Measurements from ENCODE around the gene EPHA1.

EPHA1 gene

GRCh38 chr7:143408686-143409561 lies at the start of gene EPHA1:
Gene EPHA1 (minus strand): TSS chr7:143408856. CDS start chr7:143408805, 51 bp downstream.
- DNase-seq, result peak; percentile 85

- DNase-seq, result no peak
These were observed 49.6 kb upstream of the EPHA1 start for GRCh38 chr7:143458263-143458662.

- no peak for DNase-seq
These were observed 48.5 kb upstream of the EPHA1 start for GRCh38 chr7:143456992-143457793.

GRCh38 chr7:143455942-143456341 lies 47.3 kb upstream of the EPHA1 start:
- DNase-seq, result no peak

- no peak for DNase-seq
These were observed 46.8 kb upstream of the EPHA1 start for GRCh38 chr7:143455491-143455890.

- DNase-seq, result no peak
These were observed 45.5 kb upstream of the EPHA1 start for GRCh38 chr7:143454091-143454680.

- DNase-seq, result no peak
These were observed 43.8 kb upstream of the EPHA1 start for GRCh38 chr7:143452495-143452894.

GRCh38 chr7:143451746-143452145 lies 43.1 kb upstream of the EPHA1 start:
- no peak for DNase-seq

GRCh38 chr7:143451122-143451521 lies 42.5 kb upstream of the EPHA1 start:
- DNase-seq, result no peak

- DNase-seq, result no peak
These were observed 41.1 kb upstream of the EPHA1 start for GRCh38 chr7:143449793-143450192.

- DNase-seq, result no peak
These were observed 39.8 kb upstream of the EPHA1 start for GRCh38 chr7:143448429-143448828.

GRCh38 chr7:143447466-143447865 lies 38.8 kb upstream of the EPHA1 start:
- no peak for DNase-seq

- no peak for DNase-seq
These were observed 36.1 kb upstream of the EPHA1 start for GRCh38 chr7:143444785-143445184.

GRCh38 chr7:143444063-143444782 lies 35.6 kb upstream of the EPHA1 start:
- DNase-seq, result no peak

- no peak for DNase-seq
These were observed 34.5 kb upstream of the EPHA1 start, which contains the start of gene TAS2R60 for GRCh38 chr7:143443153-143443552. Gene TAS2R60 (plus strand): TSS chr7:143443453. CDS start chr7:143443453, 0 bp downstream.

- no peak for DNase-seq
These were observed 31.2 kb upstream of the EPHA1 start for GRCh38 chr7:143439866-143440265.

GRCh38 chr7:143437578-143437977 lies 28.9 kb upstream of the EPHA1 start:
- no peak for DNase-seq

GRCh38 chr7:143436325-143436946 lies 27.8 kb upstream of the EPHA1 start:
- DNase-seq, result no peak

GRCh38 chr7:143435266-143435665 lies 26.6 kb upstream of the EPHA1 start:
- DNase-seq, result no peak

GRCh38 chr7:143434660-143435059 lies 26.0 kb upstream of the EPHA1 start:
- DNase-seq, result no peak

GRCh38 chr7:143433759-143434158 lies 25.1 kb upstream of the EPHA1 start:
- no peak for DNase-seq

- no peak for DNase-seq
These were observed 22.5 kb upstream of the EPHA1 start for GRCh38 chr7:143431109-143431508.

Data from CD4-positive, alpha-beta T cell treated with Interleukin-17A for 4 hours (primary cell).